Stimulated activated CD8-positive, alpha-beta memory T cell treated with anti-CD3 and anti-CD28 coated beads, Interleukin-7, amount 100 ng/mL, for 48 hours (primary cell): ENCODE results near the gene RBM22.
"Not testable (repeated sequence)": the region's sequence is repeated elsewhere in the genome, so short reads cannot be mapped to it uniquely, and the experiment has no call there.

Source experiments
- DNase-seq, 2 donors: peaks; one replicate each; pipeline ENCODE4 v3.0.0-alpha.2; 2020; ENCODE audit warnings: low read depth in 1 of 2; ENCODE audit errors: extremely low read depth in 1 of 2

The RBM22 gene

GRCh38 chr5:150700594-150701377, at the start of gene RBM22:
RBM22 (minus strand) TSS chr5:150701062; CDS start chr5:150700985, 77 bp downstream.
- DNase-seq, result peak; percentile 74 to 87

- DNase-seq, result no peak
These were observed 49.6 kb upstream of the RBM22 start for GRCh38 chr5:150750469-150750868.

GRCh38 chr5:150743142-150743488, 42.3 kb upstream of the RBM22 start:
- not testable (repeated sequence) for DNase-seq

GRCh38 chr5:150742455-150743141, 41.7 kb upstream of the RBM22 start:
- DNase-seq, result not testable (repeated sequence)

GRCh38 chr5:150740992-150741391, 40.1 kb upstream of the RBM22 start:
- no peak for DNase-seq

DNA sequence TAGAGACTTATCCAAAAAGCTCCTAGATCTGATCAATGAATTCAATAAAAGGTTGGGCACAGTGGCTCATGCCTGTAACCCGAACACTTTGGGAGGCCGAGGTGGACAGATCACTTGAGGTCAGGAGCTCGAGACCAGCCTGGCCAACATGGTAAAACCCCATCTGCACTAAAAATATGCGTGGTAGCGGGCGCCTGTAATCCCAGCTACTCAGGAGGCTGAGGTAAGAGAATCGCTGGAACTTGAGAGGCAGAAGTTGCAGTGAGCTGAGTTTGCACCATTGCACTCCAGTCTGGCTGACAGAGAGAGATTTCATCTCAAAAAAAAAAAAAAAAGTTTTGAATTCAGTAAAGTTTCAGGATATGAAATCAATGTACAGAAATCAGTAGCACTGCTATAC, 38.0 kb upstream of the RBM22 start:
- no peak for DNase-seq

DNA sequence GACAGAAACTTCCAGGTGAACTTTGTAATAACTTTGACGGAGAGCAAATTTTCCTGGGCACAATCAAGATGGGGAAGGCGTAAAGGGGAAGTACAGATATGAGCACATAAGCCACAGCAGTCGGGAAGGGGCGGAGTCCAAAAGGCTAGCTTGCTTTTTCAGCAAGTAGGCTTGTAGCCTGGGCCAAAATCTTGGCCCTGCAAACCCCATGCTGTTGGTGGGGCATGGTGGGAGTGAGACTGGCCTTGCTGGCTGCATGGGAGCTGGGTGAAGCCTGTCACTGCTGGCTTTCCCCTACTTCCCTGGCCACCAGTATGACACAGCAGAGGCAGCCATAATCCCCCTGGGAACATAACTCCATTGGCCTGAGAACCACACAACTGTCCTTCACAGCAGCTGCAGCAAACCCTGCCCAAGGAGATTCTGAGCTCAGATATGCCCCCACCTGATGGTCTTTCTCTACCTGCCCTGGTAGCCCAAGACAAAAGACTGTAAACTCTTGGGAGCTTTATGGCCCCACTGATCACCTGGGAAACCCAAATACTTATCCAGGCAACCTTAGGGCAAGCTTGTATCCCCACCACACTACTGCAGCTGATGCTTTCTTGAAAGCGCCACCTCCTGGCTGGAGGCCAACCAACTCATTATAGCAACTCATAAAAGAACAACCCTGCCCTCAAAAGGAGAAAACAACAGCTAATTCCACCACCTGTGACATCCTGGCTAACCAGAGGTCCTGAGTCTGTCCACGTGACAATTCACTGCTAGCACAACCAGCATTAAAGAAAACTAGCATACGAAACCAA, 33.9 kb upstream of the RBM22 start:
- peak in 1 of 2 donors; percentile 14 for DNase-seq

DNA sequence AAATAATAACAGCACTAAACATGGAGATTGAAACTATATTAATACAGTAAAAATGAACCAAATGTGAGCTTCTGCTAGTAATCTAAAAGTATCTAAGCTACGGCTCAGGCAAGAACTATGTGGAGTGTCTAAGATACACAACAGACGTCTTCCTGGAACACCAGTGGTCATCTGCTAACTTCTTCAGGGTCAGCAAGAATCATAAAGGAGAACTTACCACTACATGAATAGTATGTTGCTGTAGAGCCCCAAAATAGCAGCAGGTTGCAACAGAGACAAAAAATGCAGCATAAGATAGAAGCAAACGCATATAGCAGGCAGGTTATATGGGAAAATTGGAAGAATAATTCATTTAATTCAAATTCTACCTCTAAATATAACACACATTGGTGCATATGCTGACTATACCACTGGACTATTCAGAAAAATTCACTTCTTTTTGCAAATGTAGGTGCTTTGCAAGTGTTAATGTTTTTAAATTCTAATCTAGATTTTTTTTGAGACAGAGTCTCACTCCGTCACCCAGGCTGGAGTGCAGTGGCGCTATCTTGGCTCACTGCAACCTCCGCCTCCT, 30.9 kb upstream of the RBM22 start:
- no peak for DNase-seq

DNA sequence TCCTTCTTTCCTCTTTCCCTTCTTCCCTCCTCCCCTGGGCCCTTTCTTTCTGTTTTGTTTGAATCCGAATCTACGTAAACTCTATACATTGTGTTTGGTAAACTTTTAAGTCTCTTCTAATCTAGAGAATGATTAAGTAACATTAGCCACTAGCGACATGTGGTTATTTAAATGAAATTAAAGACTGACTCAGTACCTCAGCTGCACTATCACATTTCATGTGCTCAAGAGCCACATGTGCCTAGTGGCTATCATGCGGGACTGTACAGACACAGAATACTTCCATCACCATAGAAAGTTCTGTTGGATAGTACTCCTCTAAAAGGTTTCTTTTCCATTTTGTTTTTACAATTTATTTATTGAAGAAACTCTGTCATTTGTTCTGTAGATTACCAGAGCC, 29.0 kb upstream of the RBM22 start:
- no peak for DNase-seq

- DNase-seq, result no peak
These were observed 23.0 kb upstream of the RBM22 start for GRCh38 chr5:150723845-150724244.

DNA sequence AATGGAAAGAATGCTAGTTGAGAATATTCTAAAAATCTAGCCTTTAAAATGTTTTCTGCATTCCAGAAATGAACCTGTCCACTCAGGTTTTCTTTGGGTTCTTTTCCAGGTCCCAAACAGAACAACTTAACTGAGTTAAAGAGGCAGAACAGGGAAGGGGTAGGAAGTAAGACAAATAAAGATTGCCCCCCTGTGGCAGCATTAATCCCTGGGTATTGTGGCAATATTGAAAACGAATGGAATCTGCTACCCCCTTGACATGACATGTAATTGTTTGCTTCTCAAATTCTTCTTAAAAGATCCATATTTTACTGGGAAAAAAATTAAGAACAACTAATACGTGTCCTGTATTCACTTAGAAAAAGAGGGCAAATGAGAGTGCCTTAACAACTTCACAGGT, 9.3 kb upstream of the RBM22 start:
- DNase-seq, result no peak

- no peak for DNase-seq
These were observed 6.0 kb upstream of the RBM22 start for GRCh38 chr5:150706776-150707390.

GRCh38 chr5:150703762-150704161, 2.9 kb upstream of the RBM22 start:
- no peak for DNase-seq

- no peak for DNase-seq
These were observed 642 bp downstream of the RBM22 start for GRCh38 chr5:150700246-150700593.

- DNase-seq, result no peak
These were observed 6.2 kb downstream of the RBM22 start for GRCh38 chr5:150694612-150695011.

DNA sequence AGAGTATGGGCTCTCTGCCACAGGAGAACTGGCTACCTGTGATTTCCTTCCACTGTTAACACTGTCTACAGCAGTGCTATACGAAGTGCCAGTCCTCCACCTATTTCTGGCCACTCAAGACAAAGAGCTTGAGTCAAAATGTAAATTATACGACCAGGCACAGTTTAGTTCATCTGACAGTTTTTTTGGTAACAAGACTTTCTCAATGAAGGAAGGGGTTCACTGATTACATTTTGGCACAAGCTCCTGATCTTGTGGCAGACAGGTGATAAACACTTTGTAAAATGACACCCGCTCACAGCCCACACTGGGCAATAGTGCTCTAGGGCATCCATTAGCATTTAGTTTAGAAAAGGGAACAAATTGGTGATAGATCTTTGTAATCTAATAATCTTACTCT, 8.6 kb downstream of the RBM22 start:
- DNase-seq, result no peak

DNA sequence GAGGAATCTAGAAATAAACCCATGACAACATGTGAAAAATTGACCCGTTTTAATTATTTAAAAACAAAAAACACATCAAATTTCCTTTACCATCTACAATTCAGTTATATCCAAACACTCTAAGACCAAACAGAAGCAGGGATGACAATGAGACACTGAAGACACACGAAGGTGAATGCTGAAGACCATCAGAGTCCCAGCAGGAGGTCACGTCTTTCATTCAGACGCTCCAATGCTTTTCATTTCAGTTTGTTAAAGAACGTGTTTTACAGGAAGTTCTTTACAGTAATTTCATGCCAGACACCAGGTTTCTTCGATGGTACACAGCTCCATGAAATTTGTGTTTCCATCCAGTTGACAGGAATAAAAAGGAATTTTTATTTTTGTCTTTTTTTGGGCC, 10.1 kb downstream of the RBM22 start:
- no peak for DNase-seq

DNA sequence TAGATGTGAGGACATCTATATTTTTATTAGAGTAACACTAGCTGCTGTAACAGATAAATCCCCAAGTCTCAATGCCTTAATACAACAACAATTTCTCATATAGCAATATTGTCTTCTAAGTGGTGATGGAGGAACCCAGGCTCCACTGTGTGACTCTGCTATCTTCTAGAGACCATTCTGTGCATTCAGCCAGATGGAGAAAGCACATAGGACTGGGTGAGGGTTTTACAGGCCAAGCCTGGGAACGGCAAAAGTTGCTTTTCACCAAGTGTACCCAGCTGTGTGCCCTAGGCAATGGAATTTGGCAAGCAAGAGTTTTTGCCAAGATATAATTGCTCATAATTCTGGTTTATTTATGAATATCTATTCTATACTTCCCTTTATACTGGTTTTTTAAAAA, 11.7 kb downstream of the RBM22 start:
- DNase-seq, result no peak

GRCh38 chr5:150676578-150676977, 24.3 kb downstream of the RBM22 start:
- no peak for DNase-seq

DNA sequence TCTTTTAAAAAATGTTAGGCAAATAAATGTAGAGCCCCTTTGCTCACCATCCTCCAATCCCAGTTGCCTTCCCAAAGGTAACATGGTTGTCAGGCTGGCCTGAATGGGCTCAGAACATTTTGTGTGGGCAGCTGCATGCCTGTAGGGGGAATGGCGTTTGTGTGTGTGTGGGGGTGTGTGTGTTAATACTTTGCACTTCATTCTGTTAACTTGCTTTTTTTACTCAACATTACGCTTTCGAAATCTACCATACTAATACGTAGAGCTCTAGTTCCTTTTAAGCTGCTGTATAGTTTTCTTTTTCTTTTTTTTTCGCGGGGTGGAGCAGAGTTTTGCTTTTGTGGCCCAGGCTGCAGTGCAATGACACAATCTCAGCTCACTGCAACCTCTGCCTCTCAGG, 25.8 kb downstream of the RBM22 start:
- DNase-seq, result no peak

DNA sequence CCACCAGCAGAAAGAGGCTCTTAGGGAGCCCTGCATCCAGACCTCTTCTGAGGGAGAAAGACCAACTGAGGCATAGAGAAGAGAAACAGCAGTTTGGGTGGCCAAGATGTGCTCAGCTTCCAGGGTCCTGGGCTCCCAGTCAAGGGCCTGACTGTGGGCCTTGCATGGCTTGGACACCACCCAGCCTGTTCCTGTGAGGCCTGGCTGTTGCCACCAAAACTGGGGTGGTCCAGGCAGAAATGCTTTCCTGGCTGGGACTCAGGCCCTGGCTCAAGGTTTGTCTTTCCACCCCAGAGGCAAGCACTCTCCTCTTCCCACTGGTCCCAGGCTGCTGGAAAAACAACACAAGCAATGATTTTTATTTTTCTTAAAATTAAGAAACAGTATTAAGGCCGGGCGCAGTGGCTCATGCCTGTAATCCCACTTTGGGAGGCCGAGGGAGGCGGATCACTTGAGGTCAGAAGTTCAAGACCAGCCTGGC, 26.5 kb downstream of the RBM22 start:
- no peak for DNase-seq
